OCI-LY3 (cell line): ENCODE measurements around the gene TBRG4.

ENCODE experiments used
- H2AFZ ChIP-seq: fragments of 200-600, 300-600 bp; shearing (Covaris generic); 2 replicates; pipeline ENCODE4 v1.6.0; 2014; ENCODE audit warnings: antibody characterized with exemption, low read depth, low read length
- H3K27ac ChIP-seq: fragments of 200-600, 300-600 bp; sonication (generic); 2 replicates; pipeline ENCODE4 v1.5.1; 2014; ENCODE audit warnings: mild to moderate bottlenecking, low read length, moderate library complexity, mixed read lengths
- H3K27me3 ChIP-seq: fragments of 200-600, 300-600 bp; sonication (generic); 2 replicates; pipeline ENCODE4 v1.6.1; 2014; ENCODE audit warnings: low read depth, low read length, mixed read lengths
- H3K36me3 ChIP-seq: fragments of 200-600, 300-600 bp; sonication (generic); replicated peaks from 2 replicates; pipeline ENCODE3; 2014; ENCODE audit warnings: low read depth, low read length, mixed read lengths
- H3K4me1 ChIP-seq: fragments of 300-600, 200-600 bp; sonication (generic); 2 replicates; pipeline ENCODE4 v1.6.1; 2014; ENCODE audit warnings: low read length, mixed read lengths
- H3K4me2 ChIP-seq: fragments of 200-600, 300-600 bp; sonication (generic); 2 replicates; pipeline ENCODE4 v1.6.1; 2014; ENCODE audit warnings: low read length, mixed read lengths
- H3K4me3 ChIP-seq: fragments of 300-600, 200-600 bp; sonication (generic); 2 replicates; pipeline ENCODE4 v1.5.1; 2014; ENCODE audit warnings: antibody characterized with exemption, mild to moderate bottlenecking, low read length, moderate library complexity
- H3K79me2 ChIP-seq: fragments of 300-600, 200-600 bp; shearing (Covaris generic); 2 replicates; pipeline ENCODE4 v1.6.1; 2014; ENCODE audit warnings: mild to moderate bottlenecking, low read length, mixed read lengths
- H3K9ac ChIP-seq: fragments of 300-600, 200-600 bp; shearing (Covaris generic); 2 replicates; pipeline ENCODE4 v1.6.0; 2014; ENCODE audit warnings: mild to moderate bottlenecking, low read length, moderate library complexity
- H3K9me3 ChIP-seq: fragments of 200-600, 300-600 bp; shearing (Covaris generic); 2 replicates; pipeline ENCODE4 v1.6.1; 2014; ENCODE audit warnings: low read length, mixed read lengths; ENCODE audit not compliant: insufficient read depth
- H4K20me1 ChIP-seq: fragments of 200-600, 300-600 bp; sonication (generic); 2 replicates; pipeline ENCODE4 v1.6.1; 2016; ENCODE audit warnings: low read length, mixed read lengths; ENCODE audit not compliant: insufficient read depth
- CTCF ChIP-seq: fragments of 200-600, 300-600 bp; sonication (generic); IDR thresholded peaks from 2 replicates; pipeline ENCODE4 v1.5.1; 2014; ENCODE audit warnings: antibody characterized with exemption, low read length, low read depth
- EZH2phosphoT487 ChIP-seq: fragments of 200-600 bp; shearing (Covaris generic); IDR thresholded peaks from 2 replicates; pipeline ENCODE4 v1.6.1; 2018; ENCODE audit warnings: antibody characterized with exemption, mixed run types, low read depth

The TBRG4 gene

GRCh38 chr7:45067582-45067981, 43.9 kb downstream of the TBRG4 start:
- TF ChIP-seq CTCF (no peak), EZH2phosphoT487 (no peak)
- peaks cover 3% of the 10 kb centered on the region for H3K36me3 ChIP-seq
- H3K79me2 ChIP-seq = no peaks in the 10 kb centered on the region
- H3K4me3 ChIP-seq = no peak overlapping the region
- H3K27ac ChIP-seq = no peak overlapping the region
- no peak overlapping the region for H2AFZ ChIP-seq
- no peaks in the 10 kb centered on the region for H3K27me3 ChIP-seq
- H3K4me1 ChIP-seq = no peaks in the 10 kb centered on the region
- no peak overlapping the region for H3K9ac ChIP-seq
- no peak overlapping the region for H3K4me2 ChIP-seq
- H4K20me1 ChIP-seq = no peaks in the 10 kb centered on the region
- no peaks in the 10 kb centered on the region for H3K9me3 ChIP-seq

- no peak for TF ChIP-seq EZH2phosphoT487
- no peaks in the 10 kb centered on the region for H3K4me1 ChIP-seq
- no peak overlapping the region for H3K4me3 ChIP-seq
- H3K27ac ChIP-seq = no peak overlapping the region
- H4K20me1 ChIP-seq = 0 out of 2 replicates have a peak, but pooled peaks cover 7% of the 10 kb centered on the region
- no peak overlapping the region for H2AFZ ChIP-seq
- no peaks in the 10 kb centered on the region for H3K27me3 ChIP-seq
- H3K4me2 ChIP-seq = no peak overlapping the region
- no peaks in the 10 kb centered on the region for H3K9me3 ChIP-seq
- H3K36me3 ChIP-seq = peaks cover 3% of the 10 kb centered on the region
- H3K9ac ChIP-seq = no peak overlapping the region
- H3K79me2 ChIP-seq = no peaks in the 10 kb centered on the region
Measured at GRCh38 chr7:45066409-45066808, 45.1 kb downstream of the TBRG4 start.

- H3K4me2 ChIP-seq = no peak overlapping the region
- H3K36me3 ChIP-seq = peaks cover 3% of the 10 kb centered on the region
- no peaks in the 10 kb centered on the region for H3K27me3 ChIP-seq
- peaks cover 11% of the 10 kb centered on the region; the same call in 1 of the 2 replicates for H4K20me1 ChIP-seq
- no peak overlapping the region for H2AFZ ChIP-seq
- H3K4me1 ChIP-seq = no peaks in the 10 kb centered on the region
- TF ChIP-seq EZH2phosphoT487 (no peak), CTCF (no peak)
- H3K79me2 ChIP-seq = no peaks in the 10 kb centered on the region
- no peak overlapping the region for H3K4me3 ChIP-seq
- no peaks in the 10 kb centered on the region for H3K9me3 ChIP-seq
- no peak overlapping the region for H3K27ac ChIP-seq
- H3K9ac ChIP-seq = no peak overlapping the region
Measured at GRCh38 chr7:45065031-45065995, 46.2 kb downstream of the TBRG4 start.

- Histone ChIP-seq H4K20me1 (peaks cover 11% of the 10 kb centered on the region; the same call in 1 of the 2 replicates), H3K27ac (no peak overlapping the region), H3K36me3 (peaks cover 3% of the 10 kb centered on the region)
Measured at GRCh38 chr7:45064047-45064725, 47.3 kb downstream of the TBRG4 start.

More at GRCh38 chr7:45064047-45064725, 47.3 kb downstream of the TBRG4 start:
- TF ChIP-seq CTCF = no peak
- no peak for TF ChIP-seq EZH2phosphoT487
- Histone ChIP-seq H3K27me3 (no peaks in the 10 kb centered on the region), H3K79me2 (no peaks in the 10 kb centered on the region), H3K4me1 (no peaks in the 10 kb centered on the region), H3K9ac (no peak overlapping the region), H2AFZ (no peak overlapping the region), H3K9me3 (no peaks in the 10 kb centered on the region), H3K4me3 (no peak overlapping the region), H3K4me2 (no peak overlapping the region)
